Liver (tissue), 9 donors: ENCODE results near the gene HP. TPM values are rescaled to one million over a fixed set of nuclear protein-coding genes. Genes with fewer than 3 reads are reported as not detected.

ENCODE experiments used
- DNase-seq: peaks from one replicate; pipeline ENCODE4 v3.0.0-alpha.2; 2017; ENCODE audit warnings: low spot score
- H3K27ac ChIP-seq, 2 donors: one replicate each; pipeline ENCODE4 v1.7.0; 2013; ENCODE audit warnings: inconsistent platforms in 2 of 2, low read length in 2 of 2, control low read depth in 1 of 2, low read depth in 1 of 2, mild to moderate bottlenecking in 1 of 2
- H3K27me3 ChIP-seq, 4 donors: one replicate each; pipeline versions ENCODE4 v1.6.1 to v1.7.0; 2013; ENCODE audit warnings: low read length in 3 of 4, inconsistent platforms in 1 of 4, mild to moderate bottlenecking in 1 of 4, moderate library complexity in 1 of 4; ENCODE audit not compliant: control insufficient read depth in 4 of 4, insufficient read depth in 4 of 4
- H3K36me3 ChIP-seq, 4 donors: one replicate each; pipeline versions ENCODE4 v1.6.1 to v1.7.0; 2013; ENCODE audit warnings: low read length in 3 of 4, mild to moderate bottlenecking in 3 of 4, low read depth in 1 of 4, moderate library complexity in 1 of 4; ENCODE audit not compliant: control insufficient read depth in 4 of 4, insufficient read depth in 3 of 4
- H3K4me1 ChIP-seq, 4 donors: one replicate each; pipeline versions ENCODE4 v1.6.1 to v1.7.0; 2013; ENCODE audit warnings: low read length in 3 of 4, mild to moderate bottlenecking in 3 of 4, moderate library complexity in 1 of 4; ENCODE audit not compliant: control insufficient read depth in 4 of 4, insufficient read depth in 4 of 4
- H3K4me3 ChIP-seq, 3 donors: one replicate each; pipeline versions ENCODE4 v1.6.1 to v1.7.0; 2013; ENCODE audit warnings: low read length in 3 of 3, control low read depth in 1 of 3, low read depth in 1 of 3, mild to moderate bottlenecking in 1 of 3
- H3K9ac ChIP-seq, 2 donors: one replicate each; pipeline ENCODE4 v1.7.0; 2013; ENCODE audit warnings: low read length in 2 of 2, mild to moderate bottlenecking in 2 of 2, moderate library complexity in 2 of 2, control low read depth in 1 of 2, low read depth in 1 of 2
- H3K9me3 ChIP-seq, 4 donors: one replicate each; pipeline versions ENCODE4 v1.6.1 to v1.7.0; 2013; ENCODE audit warnings: low read length in 3 of 4; ENCODE audit not compliant: control insufficient read depth in 4 of 4
- ATF3 ChIP-seq: IDR thresholded peaks from 2 replicates; pipeline ENCODE4 v1.6.1; 2016; ENCODE audit warnings: antibody characterized with exemption
- CTCF ChIP-seq: fragments of 150-350 bp; IDR thresholded peaks from 2 replicates; pipeline ENCODE4 v1.5.1; 2017; ENCODE audit warnings: improper control_type of control experiment, low read depth, low read length; ENCODE audit not compliant: missing input control
- FOXA1 ChIP-seq: IDR thresholded peaks from 2 replicates; pipeline ENCODE4 v1.6.1; 2016; ENCODE audit warnings: antibody characterized with exemption
- FOXA2 ChIP-seq: IDR thresholded peaks from 2 replicates; pipeline ENCODE4 v1.6.1; 2016; ENCODE audit warnings: antibody characterized with exemption
- GABPA ChIP-seq, 2 donors: IDR thresholded peaks in 1 of 2; conservative IDR thresholded peaks in 1 of 2; 2 replicates each; pipeline ENCODE4 v1.6.1; 2016; ENCODE audit warnings: antibody characterized with exemption in 2 of 2, mild to moderate bottlenecking in 1 of 2, moderate library complexity in 1 of 2
- HNF4A ChIP-seq, 2 donors: conservative IDR thresholded peaks; 2 replicates each; pipeline ENCODE4 v1.6.1; 2016; ENCODE audit warnings: antibody characterized with exemption in 2 of 2, mild to moderate bottlenecking in 2 of 2
- HNF4G ChIP-seq: IDR thresholded peaks from 2 replicates; pipeline ENCODE4 v1.6.1; 2016; ENCODE audit warnings: antibody characterized with exemption
- JUND ChIP-seq, 2 donors: IDR thresholded peaks; 2 replicates each; pipeline ENCODE4 v1.6.1; 2016; ENCODE audit warnings: antibody characterized with exemption in 2 of 2
- NR2F2 ChIP-seq: IDR thresholded peaks from 2 replicates; pipeline ENCODE4 v1.6.1; 2016; ENCODE audit warnings: antibody characterized with exemption
- RAD21 ChIP-seq, 2 donors: IDR thresholded peaks; 2 replicates each; pipeline ENCODE4 v1.6.1; 2016; ENCODE audit warnings: antibody characterized with exemption in 2 of 2, mild to moderate bottlenecking in 2 of 2
- REST ChIP-seq: IDR thresholded peaks from 2 replicates; pipeline ENCODE4 v1.6.1; 2016; ENCODE audit warnings: antibody characterized with exemption, mild to moderate bottlenecking
- RXRA ChIP-seq, 2 donors: IDR thresholded peaks; 2 replicates each; pipeline ENCODE4 v1.6.1; 2017 to 2018; ENCODE audit warnings: antibody characterized with exemption in 2 of 2, mild to moderate bottlenecking in 1 of 2
- SP1 ChIP-seq: IDR thresholded peaks from 2 replicates; pipeline ENCODE4 v1.6.1; 2018; ENCODE audit warnings: antibody characterized with exemption, mild to moderate bottlenecking
- TAF1 ChIP-seq: conservative IDR thresholded peaks from 2 replicates; pipeline ENCODE4 v1.6.1; 2016; ENCODE audit warnings: antibody characterized with exemption, mild to moderate bottlenecking
- ZBTB33 ChIP-seq: IDR thresholded peaks from 2 replicates; pipeline ENCODE4 v1.6.1; 2016; ENCODE audit warnings: antibody characterized with exemption
- WGBS: extraction: QIAGEN DNeasy Blood & Tissue Kit; methylation state at CpG from one replicate; pipeline ENCODE4 v1.1.7; 2013; 5-methylcytosine and 5-hydroxymethylcytosine counted together
- polyA plus RNA-seq, 2 donors: library from polyadenylated mRNA; stranded (reverse) in 1 of 2; unstranded in 1 of 2; fragments of 200-250 nt in 1 of 2; fragments of >200 nt in 1 of 2; fragmentation: Nextera tagmentation in 1 of 2; extraction: Ambion mirVana in 1 of 2; gene quantifications; one replicate each; pipeline versions ENCODE4 v1.2.1 to v1.2.3, GENCODE V29; 2013 to 2015
- total RNA-seq, 2 donors: library from RNA; depleted of rRNA; stranded (reverse); fragments of >200 nt; gene quantifications; one replicate each; pipeline ENCODE4 v1.2.3, GENCODE V29; 2014
- donor health status: healthy.
- donor health status: healthy.
- donor health status: healthy.
- donor health status: healthy.
- donor health status: healthy.

HP gene
- total and polyA plus RNA-seq, 4 donors, result 13,922 to 117,679 (median 53,485) TPM

GRCh38 chr16:72094266-72094610 lies 39.9 kb downstream of the HP start:
- H3K9me3 ChIP-seq, result no peaks in the 10 kb centered on the region
- peak overlapping the region; percentile 65 to 99 (median 98) for H3K4me3 ChIP-seq
- WGBS, result 2% methylated on average over 11 of the region's 11 CpGs
- TF ChIP-seq HNF4G (no peak), RXRA (IDR thresholded peaks at IDR 0.05) (no peak), CTCF (no peak), SP1 (no peak), GABPA (IDR thresholded peaks at IDR 0.05 in 1 of 2, conservative IDR thresholded peaks at IDR 0.05 in 1 of 2) (no peak), ZBTB33 (no peak), RAD21 (IDR thresholded peaks at IDR 0.05) (no peak), NR2F2 (no peak), HNF4A (conservative IDR thresholded peaks at IDR 0.05) (no peak), TAF1 (no peak), REST (no peak), FOXA1 (no peak), JUND (IDR thresholded peaks at IDR 0.05) (no peak)
- no peaks in the 10 kb centered on the region for H3K27me3 ChIP-seq
- no peak for DNase-seq
- H3K27ac ChIP-seq, result peak overlapping the region; percentile 78 to 88
- H3K9ac ChIP-seq, result peak overlapping the region; percentile 94
- peaks cover 0 to 38% (median 29%) of the 10 kb centered on the region in 4 donors for H3K4me1 ChIP-seq
- peaks cover 12 to 42% (median 30%) of the 10 kb centered on the region in 4 donors for H3K36me3 ChIP-seq

- 80% methylated on average over 15 of the region's 15 CpGs for WGBS
- TF ChIP-seq HNF4A (conservative IDR thresholded peaks at IDR 0.05), result no peak
- no peak for TF ChIP-seq REST
- no peak for TF ChIP-seq RAD21 (IDR thresholded peaks at IDR 0.05)
- no peak for TF ChIP-seq JUND (IDR thresholded peaks at IDR 0.05)
- TF ChIP-seq HNF4G, result no peak
- no peak for TF ChIP-seq SP1
- no peak for TF ChIP-seq FOXA2
- no peak for TF ChIP-seq ZBTB33
- no peak for TF ChIP-seq ATF3
- no peak for TF ChIP-seq TAF1
- no peak for DNase-seq
- Histone ChIP-seq H3K9ac (no peak overlapping the region), H3K27ac (no peak overlapping the region), H3K27me3 (no peaks in the 10 kb centered on the region), H3K4me3 (no peak overlapping the region), H3K9me3 (no peaks in the 10 kb centered on the region), H3K4me1 (peaks cover 0 to 17% (median 13%) of the 10 kb centered on the region in 4 donors), H3K36me3 (peaks cover 22 to 75% (median 63%) of the 10 kb centered on the region in 4 donors)
These were observed 44.6 kb downstream of the HP start for GRCh38 chr16:72098936-72099335.
